Neural cell (in vitro differentiated cells): ENCODE measurements around the gene SNRPD2. TPM values are rescaled to one million over a fixed set of nuclear protein-coding genes. Genes with fewer than 3 reads are reported as not detected.

Source experiments
- H2AFZ ChIP-seq: fragments of 200-600, 300-800 bp; sonication (generic), shearing (Covaris generic); 2 replicates; pipeline ENCODE4 v1.6.0; 2014; ENCODE audit warnings: low read depth, mild to moderate bottlenecking, antibody characterized with exemption, low read length, moderate library complexity
- H3F3A ChIP-seq: fragments of 200-600 bp; shearing (Covaris generic); 2 replicates; pipeline ENCODE4 v1.6.1; 2016; ENCODE audit warnings: mild to moderate bottlenecking, moderate library complexity, mixed read lengths, antibody characterized with exemption, low read length; ENCODE audit not compliant: insufficient read depth, poor library complexity, severe bottlenecking
- H3K27ac ChIP-seq: fragments of 200-600, 300-800 bp; sonication (generic), shearing (Covaris generic); 2 replicates; pipeline ENCODE4 v1.5.1; 2014; ENCODE audit warnings: mild to moderate bottlenecking, low read length, moderate library complexity
- H3K27me3 ChIP-seq: fragments of 300-800, 200-600 bp; sonication (generic), shearing (Covaris generic); 2 replicates; pipeline ENCODE4 v1.6.0; 2014; ENCODE audit warnings: mild to moderate bottlenecking, low read depth, low read length, moderate library complexity; ENCODE audit not compliant: insufficient read depth
- H3K36me3 ChIP-seq: fragments of 300-800, 200-600 bp; sonication (generic), shearing (Covaris generic); 2 replicates; pipeline ENCODE4 v1.5.1; 2014; ENCODE audit warnings: mild to moderate bottlenecking, antibody characterized with exemption, low read length, moderate library complexity; ENCODE audit not compliant: insufficient read depth
- H3K4me2 ChIP-seq: fragments of 300-800, 200-600 bp; sonication (generic), shearing (Covaris generic); 2 replicates; pipeline ENCODE4 v1.6.0; 2014; ENCODE audit warnings: mild to moderate bottlenecking, low read length
- H3K4me3 ChIP-seq: fragments of 300-800, 200-600 bp; sonication (generic), shearing (Covaris generic); 2 replicates; pipeline ENCODE4 v1.5.1; 2014; ENCODE audit warnings: mild to moderate bottlenecking, low read length, moderate library complexity
- H3K79me2 ChIP-seq: fragments of 200-600 bp; shearing (Covaris generic); replicated peaks from 2 replicates; pipeline ENCODE4 v1.6.0; 2014; ENCODE audit warnings: mild to moderate bottlenecking, low read length, moderate library complexity; ENCODE audit not compliant: insufficient read depth
- H3K9ac ChIP-seq: fragments of 300-800, 200-600 bp; sonication (generic), shearing (Covaris generic); 2 replicates; pipeline ENCODE4 v1.6.1; 2016; ENCODE audit warnings: mild to moderate bottlenecking, low read length, mixed read lengths
- H3K9me2 ChIP-seq: fragments of 200-600 bp; shearing (Covaris generic); 2 replicates; pipeline ENCODE4 v1.6.1; 2016; ENCODE audit warnings: mild to moderate bottlenecking, low read length, mixed read lengths; ENCODE audit not compliant: insufficient read depth
- H3K9me3 ChIP-seq: fragments of 200-600, 300-800 bp; sonication (generic), shearing (Covaris generic); 2 replicates; pipeline ENCODE4 v1.6.1; 2016; ENCODE audit warnings: mild to moderate bottlenecking, mixed run types, low read length, moderate library complexity, mixed read lengths
- H4K20me1 ChIP-seq: fragments of 200-600 bp; shearing (Covaris generic); 2 replicates; pipeline ENCODE4 v1.6.1; 2016; ENCODE audit warnings: mild to moderate bottlenecking, mixed run types; ENCODE audit not compliant: insufficient read depth
- EP300 ChIP-seq: fragments of 450-650 bp; conservative IDR thresholded peaks from 2 replicates; pipeline ENCODE4 v1.6.1; 2014; ENCODE audit warnings: antibody characterized with exemption, mild to moderate bottlenecking, moderate library complexity; ENCODE audit not compliant: poor library complexity, severe bottlenecking
- EZH2 ChIP-seq: fragments of 200-600, 300-800 bp; shearing (Covaris generic), sonication (generic); IDR thresholded peaks from 2 replicates; pipeline ENCODE4 v1.6.1; 2014; ENCODE audit warnings: antibody characterized with exemption, low read length, borderline replicate concordance, mild to moderate bottlenecking; ENCODE audit not compliant: insufficient read depth, poor library complexity, severe bottlenecking
- MXI1 ChIP-seq: fragments of 450-650 bp; conservative IDR thresholded peaks from 2 replicates; pipeline ENCODE4 v1.6.1; 2014; ENCODE audit warnings: antibody characterized with exemption, mild to moderate bottlenecking; ENCODE audit not compliant: poor library complexity, severe bottlenecking
- POLR2AphosphoS5 ChIP-seq: IDR thresholded peaks from 2 replicates; pipeline ENCODE4 v1.6.1; 2012
- RAD21 ChIP-seq: fragments of 450-650 bp; conservative IDR thresholded peaks from 2 replicates; pipeline ENCODE4 v1.6.1; 2014; ENCODE audit warnings: antibody characterized with exemption, mild to moderate bottlenecking, moderate library complexity
- SMC3 ChIP-seq: fragments of 450-650 bp; conservative IDR thresholded peaks from 2 replicates; pipeline ENCODE4 v1.6.1; 2014; ENCODE audit warnings: antibody characterized with exemption, mild to moderate bottlenecking, moderate library complexity; ENCODE audit not compliant: poor library complexity
- TAF1 ChIP-seq: IDR thresholded peaks from 2 replicates; pipeline ENCODE4 v1.6.1; 2012; ENCODE audit warnings: low read depth
- polyA plus RNA-seq: library from polyadenylated mRNA; depleted of rRNA; stranded (reverse); fragments of >200 nt; gene quantifications from 2 replicates; pipeline ENCODE4 v1.2.3, GENCODE V29; 2014
- TF ChIP-seq, protein P1 (sequence below): IDR thresholded peaks from 2 replicates; pipeline ENCODE4 v1.6.1; 2012; ENCODE audit warnings: borderline replicate concordance
- TF ChIP-seq, protein P2 (sequence below): fragments of 450-650 bp; IDR thresholded peaks from 2 replicates; pipeline ENCODE4 v1.5.1; 2014; ENCODE audit warnings: antibody characterized with exemption, mild to moderate bottlenecking, moderate library complexity; ENCODE audit not compliant: poor library complexity, severe bottlenecking

Gene SNRPD2
- polyA plus RNA-seq, 1 donor from 2014 or later: 372 TPM

GRCh38 chr19:45710356-45711130 lies 18.8 kb upstream of the SNRPD2 start:
- H3K9ac ChIP-seq: no peak overlapping the region

DNA sequence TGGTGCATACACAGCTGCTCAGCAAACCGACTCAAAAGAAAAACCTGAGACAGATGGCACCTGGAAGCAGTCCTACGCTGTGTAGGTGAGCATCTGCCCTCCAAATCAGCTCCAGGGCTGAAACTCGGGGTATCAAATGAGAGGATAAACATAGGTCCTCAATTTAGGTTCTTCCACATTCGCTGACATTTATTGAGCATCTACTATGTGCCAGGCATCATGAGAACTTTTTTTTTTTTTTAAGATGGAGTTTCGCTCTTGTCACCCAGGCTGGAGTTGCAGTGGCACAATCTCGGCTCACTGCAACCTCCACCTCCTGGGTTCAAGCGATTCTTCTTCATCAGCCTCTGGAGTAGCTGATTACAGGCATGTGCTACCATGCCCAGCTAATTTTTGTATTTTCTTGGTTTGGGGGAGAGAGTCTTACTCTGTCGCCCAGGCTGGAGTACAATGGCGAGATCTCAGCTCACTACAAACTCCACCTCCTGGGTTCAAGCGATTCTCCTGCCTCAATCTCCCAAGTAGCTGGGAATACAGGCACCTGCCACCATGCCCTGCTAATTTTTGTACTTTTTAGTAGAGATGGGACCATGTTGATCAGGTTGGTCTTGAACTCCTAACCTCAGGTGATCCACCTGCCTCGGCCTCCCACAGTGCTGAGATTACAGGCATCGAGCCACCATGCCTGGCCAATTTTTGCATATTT lies 14.1 kb upstream of the SNRPD2 start:
- no peaks in the 10 kb centered on the region for H3K27me3 ChIP-seq
- no peaks in the 10 kb centered on the region for H3K9me2 ChIP-seq
- no peak overlapping the region for H3K4me3 ChIP-seq
- H3K36me3 ChIP-seq: peaks cover 3% of the 10 kb centered on the region
- no peaks in the 10 kb centered on the region for H4K20me1 ChIP-seq
- TF ChIP-seq EZH2 (no peak), MXI1 (no peak), SMC3 (no peak), TAF1 (no peak), RAD21 (no peak)
- TF ChIP-seq, protein P1, sequence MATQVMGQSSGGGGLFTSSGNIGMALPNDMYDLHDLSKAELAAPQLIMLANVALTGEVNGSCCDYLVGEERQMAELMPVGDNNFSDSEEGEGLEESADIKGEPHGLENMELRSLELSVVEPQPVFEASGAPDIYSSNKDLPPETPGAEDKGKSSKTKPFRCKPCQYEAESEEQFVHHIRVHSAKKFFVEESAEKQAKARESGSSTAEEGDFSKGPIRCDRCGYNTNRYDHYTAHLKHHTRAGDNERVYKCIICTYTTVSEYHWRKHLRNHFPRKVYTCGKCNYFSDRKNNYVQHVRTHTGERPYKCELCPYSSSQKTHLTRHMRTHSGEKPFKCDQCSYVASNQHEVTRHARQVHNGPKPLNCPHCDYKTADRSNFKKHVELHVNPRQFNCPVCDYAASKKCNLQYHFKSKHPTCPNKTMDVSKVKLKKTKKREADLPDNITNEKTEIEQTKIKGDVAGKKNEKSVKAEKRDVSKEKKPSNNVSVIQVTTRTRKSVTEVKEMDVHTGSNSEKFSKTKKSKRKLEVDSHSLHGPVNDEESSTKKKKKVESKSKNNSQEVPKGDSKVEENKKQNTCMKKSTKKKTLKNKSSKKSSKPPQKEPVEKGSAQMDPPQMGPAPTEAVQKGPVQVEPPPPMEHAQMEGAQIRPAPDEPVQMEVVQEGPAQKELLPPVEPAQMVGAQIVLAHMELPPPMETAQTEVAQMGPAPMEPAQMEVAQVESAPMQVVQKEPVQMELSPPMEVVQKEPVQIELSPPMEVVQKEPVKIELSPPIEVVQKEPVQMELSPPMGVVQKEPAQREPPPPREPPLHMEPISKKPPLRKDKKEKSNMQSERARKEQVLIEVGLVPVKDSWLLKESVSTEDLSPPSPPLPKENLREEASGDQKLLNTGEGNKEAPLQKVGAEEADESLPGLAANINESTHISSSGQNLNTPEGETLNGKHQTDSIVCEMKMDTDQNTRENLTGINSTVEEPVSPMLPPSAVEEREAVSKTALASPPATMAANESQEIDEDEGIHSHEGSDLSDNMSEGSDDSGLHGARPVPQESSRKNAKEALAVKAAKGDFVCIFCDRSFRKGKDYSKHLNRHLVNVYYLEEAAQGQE: no peak
- H3K79me2 ChIP-seq: no peaks in the 10 kb centered on the region
- H3K9ac ChIP-seq: no peak overlapping the region
- H3K9me3 ChIP-seq: no peaks in the 10 kb centered on the region
- no peak overlapping the region for H3K27ac ChIP-seq
- H2AFZ ChIP-seq: no peak overlapping the region
- no peak overlapping the region for H3K4me2 ChIP-seq
- no peaks in the 10 kb centered on the region for H3F3A ChIP-seq

More at GRCh38 chr19:45710356-45711130, 18.8 kb upstream of the SNRPD2 start:
- Histone ChIP-seq H3K36me3 (no peaks in the 10 kb centered on the region), H3F3A (no peaks in the 10 kb centered on the region), H3K4me3 (no peak overlapping the region), H3K4me2 (no peak overlapping the region), H3K27me3 (no peaks in the 10 kb centered on the region), H3K27ac (no peak overlapping the region), H3K9me2 (no peaks in the 10 kb centered on the region), H3K9me3 (no peaks in the 10 kb centered on the region), H2AFZ (no peak overlapping the region), H3K79me2 (peaks cover 9% of the 10 kb centered on the region), H4K20me1 (no peaks in the 10 kb centered on the region)
- TF ChIP-seq, protein P1: no peak
- TF ChIP-seq TAF1 (no peak), POLR2AphosphoS5 (no peak), EZH2 (no peak), RAD21 (no peak), MXI1 (no peak), SMC3 (no peak), EP300 (no peak)
- TF ChIP-seq, protein P2, sequence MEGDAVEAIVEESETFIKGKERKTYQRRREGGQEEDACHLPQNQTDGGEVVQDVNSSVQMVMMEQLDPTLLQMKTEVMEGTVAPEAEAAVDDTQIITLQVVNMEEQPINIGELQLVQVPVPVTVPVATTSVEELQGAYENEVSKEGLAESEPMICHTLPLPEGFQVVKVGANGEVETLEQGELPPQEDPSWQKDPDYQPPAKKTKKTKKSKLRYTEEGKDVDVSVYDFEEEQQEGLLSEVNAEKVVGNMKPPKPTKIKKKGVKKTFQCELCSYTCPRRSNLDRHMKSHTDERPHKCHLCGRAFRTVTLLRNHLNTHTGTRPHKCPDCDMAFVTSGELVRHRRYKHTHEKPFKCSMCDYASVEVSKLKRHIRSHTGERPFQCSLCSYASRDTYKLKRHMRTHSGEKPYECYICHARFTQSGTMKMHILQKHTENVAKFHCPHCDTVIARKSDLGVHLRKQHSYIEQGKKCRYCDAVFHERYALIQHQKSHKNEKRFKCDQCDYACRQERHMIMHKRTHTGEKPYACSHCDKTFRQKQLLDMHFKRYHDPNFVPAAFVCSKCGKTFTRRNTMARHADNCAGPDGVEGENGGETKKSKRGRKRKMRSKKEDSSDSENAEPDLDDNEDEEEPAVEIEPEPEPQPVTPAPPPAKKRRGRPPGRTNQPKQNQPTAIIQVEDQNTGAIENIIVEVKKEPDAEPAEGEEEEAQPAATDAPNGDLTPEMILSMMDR: no peak
